ENCODE measurements around the gene RABGEF1.

DNA sequence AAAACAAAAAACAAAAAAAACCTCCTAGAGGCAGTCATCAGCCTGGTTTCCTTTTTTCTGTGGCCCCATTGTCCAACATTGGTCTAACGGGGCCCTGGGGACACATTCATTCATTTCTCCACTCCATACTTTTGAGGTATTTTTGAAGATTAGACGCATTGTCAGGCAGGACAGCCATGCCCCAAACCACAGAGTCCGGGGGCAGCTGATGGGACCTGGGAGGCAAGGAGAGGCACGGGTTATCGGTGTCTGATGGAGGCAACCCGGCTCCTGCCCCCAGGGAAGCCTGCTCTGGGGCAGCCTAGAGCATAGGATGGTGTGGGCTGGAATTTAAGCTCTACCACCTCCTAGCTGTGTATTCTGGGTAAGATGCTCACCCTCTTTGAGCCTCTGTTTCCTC, 6.5 kb upstream of the RABGEF1 start:
- TF ChIP-seq GATA2 (IDR thresholded peaks at IDR 0.05; ENCODE audit: insufficient read depth, insufficient read length, low read depth, low read length) (no peak), POLR2A (IDR thresholded peaks at IDR 0.05; ENCODE audit: low read depth, low read length) (no peak), EZH2 (IDR thresholded peaks at IDR 0.05; ENCODE audit: borderline replicate concordance, low read depth, low read length, severe bottlenecking) (no peak), CTCF (IDR thresholded peaks at IDR 0.05; ENCODE audit: extremely low read depth in 1 of 2, insufficient read depth in 1 of 2, low read depth in 1 of 2, low read length in 2 of 2) (no peak), POLR2AphosphoS5 (IDR thresholded peaks at IDR 0.05; ENCODE audit: insufficient read depth, low read depth, low read length) (no peak), MAX (IDR thresholded peaks at IDR 0.05; ENCODE audit: insufficient read depth, insufficient read length) (no peak), JUN (IDR thresholded peaks at IDR 0.05; ENCODE audit: borderline replicate concordance, insufficient read depth, insufficient read length, low read depth) (no peak), MYC (IDR thresholded peaks at IDR 0.05; ENCODE audit: low read depth, low read length) (no peak)

Data from endothelial cell of umbilical vein (primary cell).